Endometrium (tissue), 2 donors: Measurements from ENCODE around the gene GTF2A1.
A peak's percentile ranks its signal among the peaks of the same experiment; 100 is the strongest.
"Not testable (repeated sequence)": the region's sequence is repeated elsewhere in the genome, so short reads cannot be mapped to it uniquely, and the experiment has no call there.

Experiments used
- FAIRE-seq: peaks from 2 replicates; lab custom pipeline; 2012; peaks lifted over from hg19 to GRCh38; lab: Jason Lieb, UNC
- donor health status: control.
- donor health status: control.

Gene GTF2A1

DNA sequence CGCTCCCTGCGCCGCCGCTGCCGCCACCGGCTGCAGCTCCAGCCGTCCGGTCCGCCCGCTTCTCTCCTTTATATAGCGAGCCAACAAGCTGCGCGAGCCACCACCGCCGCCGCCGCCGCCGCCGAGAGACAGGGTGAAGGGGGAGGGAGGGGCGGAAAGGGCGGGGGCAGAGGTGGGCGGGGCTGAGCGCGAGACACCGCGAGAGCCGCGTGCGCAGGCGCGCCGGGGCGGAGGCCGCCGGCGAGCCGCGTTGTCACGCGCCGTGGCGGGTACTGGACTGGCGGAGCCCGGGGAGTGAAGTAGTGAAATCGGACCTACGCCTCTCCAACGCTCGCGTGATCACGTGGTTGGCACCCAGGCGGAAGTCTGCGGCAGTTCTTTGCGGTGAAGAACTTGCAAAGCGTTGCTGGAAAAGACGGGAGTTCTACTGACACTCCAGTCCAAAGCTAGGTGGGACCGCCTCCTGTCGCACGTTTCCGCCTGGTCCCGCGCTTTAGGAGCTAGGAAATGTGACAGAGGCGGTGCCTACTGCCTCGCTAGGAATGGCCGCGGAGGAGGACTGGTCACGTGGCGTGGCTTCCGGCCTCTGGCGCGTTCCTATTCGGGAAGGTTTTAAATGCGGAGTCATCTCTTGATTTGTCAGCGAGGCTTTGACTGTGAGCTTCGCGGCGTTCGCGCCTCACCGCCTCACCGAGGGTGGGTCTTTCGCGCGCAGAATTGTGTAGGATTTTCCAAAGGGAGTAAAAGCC, at the start of gene GTF2A1:
Gene GTF2A1, minus strand, starts transcription at position 130 of the 749 bp plus-strand sequence. CDS start 441 bp downstream, outside the sequence.
- FAIRE-seq, result peak; percentile 89

DNA sequence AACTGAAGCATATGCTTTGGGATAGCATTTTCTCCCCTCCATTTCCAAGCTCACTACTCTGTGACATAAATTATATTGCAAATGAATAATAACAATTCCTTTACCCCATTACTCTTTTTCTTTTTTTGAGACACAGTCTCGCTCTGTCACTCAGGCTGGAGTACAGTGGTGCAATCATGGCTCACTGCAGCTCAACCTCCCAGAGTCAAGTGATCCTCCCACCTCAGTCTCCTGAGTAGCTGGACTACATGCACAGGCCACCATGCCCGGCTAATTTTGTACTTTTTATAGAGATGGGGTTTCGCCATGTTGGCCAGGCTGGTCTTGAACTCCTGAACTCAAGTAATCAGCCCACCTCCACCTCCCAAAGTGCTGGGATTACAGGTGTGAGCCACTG, 49.2 kb upstream of the GTF2A1 start:
- no peak for FAIRE-seq

DNA sequence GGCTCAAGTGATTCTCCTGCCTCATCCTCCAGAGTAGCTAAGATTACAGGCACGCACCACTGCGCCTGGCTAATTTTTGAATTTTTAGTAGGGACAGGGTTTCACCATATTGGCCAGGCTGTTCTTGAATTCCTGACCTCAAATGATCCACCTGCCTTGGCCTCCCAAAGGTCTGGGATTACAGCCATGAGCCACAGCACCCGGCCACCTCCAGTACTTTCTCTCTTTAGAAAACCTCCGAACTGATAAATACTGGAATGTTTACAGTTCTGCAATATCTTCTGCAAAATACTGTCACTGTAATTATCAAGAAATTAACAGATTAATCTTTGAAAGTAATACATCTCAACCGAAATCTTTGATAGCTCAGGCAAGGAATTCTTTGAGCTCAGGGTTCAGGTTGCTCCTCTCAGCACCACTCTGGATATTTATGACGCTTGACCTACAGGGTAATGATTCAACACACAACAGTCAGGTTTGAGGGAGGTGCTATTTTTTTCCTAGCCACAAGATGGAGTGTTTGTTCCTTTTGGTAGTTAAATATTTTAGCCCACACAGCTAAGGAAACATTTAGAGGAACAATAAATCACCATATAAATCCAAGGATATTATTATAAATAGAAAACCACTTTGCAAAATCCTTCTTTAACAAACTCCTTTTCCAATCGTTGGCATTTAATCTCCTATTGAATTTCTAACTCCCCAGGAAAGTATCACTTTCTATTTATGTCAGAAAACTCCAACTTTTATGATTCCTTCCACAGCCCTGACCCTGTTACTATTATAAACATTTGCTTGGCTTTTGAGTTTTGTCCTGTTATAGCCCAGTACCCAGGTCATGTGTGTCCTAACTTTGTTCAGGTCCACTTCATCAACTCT, 48.6 kb upstream of the GTF2A1 start:
- peak; percentile 90 for FAIRE-seq

GRCh38 chr14:81268016-81268416, 47.3 kb upstream of the GTF2A1 start:
- FAIRE-seq, result no peak

DNA sequence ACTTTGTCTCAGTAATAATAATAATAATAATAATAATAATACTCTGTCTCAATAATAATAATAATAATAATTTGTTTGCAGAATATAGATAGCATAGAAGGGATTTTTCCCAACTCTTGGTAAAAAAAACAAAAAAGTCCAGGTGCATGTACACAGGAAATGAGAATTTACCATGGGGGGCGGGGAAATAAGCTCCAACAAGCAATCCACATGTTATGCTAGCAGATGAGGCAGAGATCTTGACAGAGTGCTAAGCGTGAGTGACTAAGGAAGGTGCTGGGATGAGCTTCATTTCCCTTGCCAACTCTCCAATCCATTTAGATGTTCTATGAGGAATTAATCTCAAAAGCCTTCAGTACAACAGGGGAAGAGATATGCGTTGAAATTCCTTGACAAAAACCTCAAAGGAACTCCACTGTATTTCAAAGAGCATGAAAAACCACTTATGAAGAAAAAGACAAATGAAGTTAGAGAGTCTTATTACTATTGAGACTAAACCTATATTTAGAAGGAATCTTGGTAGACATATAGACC, 44.9 kb upstream of the GTF2A1 start:
- no peak for FAIRE-seq

DNA sequence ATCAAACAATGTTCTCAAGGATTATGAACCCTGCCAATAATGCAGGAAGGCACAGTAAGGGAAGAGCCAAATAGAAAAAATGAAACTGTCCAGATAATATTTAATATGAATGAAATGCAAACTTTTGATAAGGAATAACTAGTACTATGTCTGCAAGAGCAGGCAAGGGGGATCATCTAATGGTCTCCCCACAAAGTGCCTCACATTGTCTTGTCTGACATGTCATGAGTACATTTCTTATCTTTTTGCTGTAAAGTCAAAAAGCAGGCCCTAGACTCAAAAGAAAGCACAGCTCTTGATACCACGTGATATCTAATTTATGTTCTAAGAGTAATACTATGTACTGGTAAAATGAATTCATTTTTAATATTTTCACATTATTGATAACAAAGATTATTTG, 43.9 kb upstream of the GTF2A1 start:
- no peak for FAIRE-seq

GRCh38 chr14:81263777-81264410, 43.1 kb upstream of the GTF2A1 start:
- FAIRE-seq, result no peak

DNA sequence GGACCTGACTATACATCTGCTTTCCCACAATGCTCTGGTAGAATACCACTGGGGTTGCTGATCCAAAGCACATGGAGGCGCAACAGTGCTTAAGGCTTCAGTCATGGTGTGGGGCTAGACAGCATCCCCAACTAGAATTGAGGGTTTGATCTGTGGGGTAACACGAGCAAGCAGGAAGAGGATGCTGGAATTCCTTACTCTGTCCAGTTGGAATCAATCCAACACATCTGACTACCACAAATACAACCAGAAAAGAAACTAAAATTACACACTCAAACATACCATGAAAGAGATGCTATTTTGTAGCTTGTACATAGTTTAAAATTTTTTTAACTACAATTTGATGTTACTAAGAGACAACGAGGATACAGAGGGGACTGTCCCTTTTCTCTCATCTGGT, 40.4 kb upstream of the GTF2A1 start:
- FAIRE-seq, result no peak

GRCh38 chr14:81260732-81261131, 40.0 kb upstream of the GTF2A1 start:
- no peak for FAIRE-seq

DNA sequence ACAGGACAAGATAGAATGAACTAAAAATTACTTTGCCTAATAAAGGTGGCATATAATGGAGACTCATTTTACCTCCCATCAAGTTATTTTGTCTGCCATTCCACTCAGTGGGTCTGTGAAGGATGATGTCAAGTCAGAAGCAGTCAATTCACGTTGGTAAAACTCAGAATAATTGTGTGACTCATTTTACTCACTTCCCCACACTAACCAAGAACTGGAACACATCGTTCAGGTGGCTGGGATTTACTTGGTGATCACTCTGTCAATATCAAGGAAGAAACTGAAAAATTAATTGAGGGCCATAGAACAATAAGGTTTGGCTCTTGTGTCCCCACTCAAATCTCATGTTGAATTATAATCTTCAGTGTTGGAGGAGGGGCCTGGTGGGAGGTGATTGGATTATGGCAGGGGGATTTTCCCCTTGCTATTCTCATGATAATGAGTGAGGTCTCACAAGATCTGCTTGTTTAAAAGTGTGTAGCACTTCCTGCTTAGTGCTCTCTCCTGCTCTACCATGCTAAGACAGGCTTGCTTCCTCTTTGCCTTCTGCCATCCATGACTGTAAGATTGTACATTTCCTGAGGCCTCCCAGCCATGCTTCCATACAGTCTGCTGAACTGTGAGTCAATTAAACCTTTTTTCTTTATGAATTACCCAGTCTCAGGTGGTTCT, 35.7 kb upstream of the GTF2A1 start:
- no peak for FAIRE-seq

- FAIRE-seq, result no peak
Observed at GRCh38 chr14:81252278-81252677, 31.5 kb upstream of the GTF2A1 start.

DNA sequence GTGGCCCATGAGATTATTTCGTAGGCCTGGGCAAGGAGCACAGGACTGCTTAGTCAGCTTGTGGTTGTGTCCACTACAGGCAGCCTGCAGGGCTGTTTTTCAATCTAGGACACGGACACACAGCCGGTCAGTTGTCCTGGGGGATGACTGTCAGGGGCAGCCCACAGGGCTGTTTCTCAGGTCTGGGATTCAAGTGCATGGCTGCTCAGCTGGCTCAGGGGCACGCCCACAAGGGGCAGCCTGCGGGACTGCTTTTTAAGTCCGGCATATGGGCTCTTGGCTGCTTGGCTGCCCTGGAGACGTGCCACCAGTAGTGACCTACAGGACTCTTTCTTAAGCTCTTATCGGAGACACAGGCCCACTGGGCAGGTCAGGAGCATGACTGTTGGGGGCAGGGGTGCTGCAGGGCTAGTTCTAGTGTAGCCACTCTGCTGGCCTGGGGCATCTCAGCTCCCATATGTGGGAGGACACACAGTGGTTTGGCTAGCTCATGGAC, 26.6 kb upstream of the GTF2A1 start:
- no peak for FAIRE-seq

DNA sequence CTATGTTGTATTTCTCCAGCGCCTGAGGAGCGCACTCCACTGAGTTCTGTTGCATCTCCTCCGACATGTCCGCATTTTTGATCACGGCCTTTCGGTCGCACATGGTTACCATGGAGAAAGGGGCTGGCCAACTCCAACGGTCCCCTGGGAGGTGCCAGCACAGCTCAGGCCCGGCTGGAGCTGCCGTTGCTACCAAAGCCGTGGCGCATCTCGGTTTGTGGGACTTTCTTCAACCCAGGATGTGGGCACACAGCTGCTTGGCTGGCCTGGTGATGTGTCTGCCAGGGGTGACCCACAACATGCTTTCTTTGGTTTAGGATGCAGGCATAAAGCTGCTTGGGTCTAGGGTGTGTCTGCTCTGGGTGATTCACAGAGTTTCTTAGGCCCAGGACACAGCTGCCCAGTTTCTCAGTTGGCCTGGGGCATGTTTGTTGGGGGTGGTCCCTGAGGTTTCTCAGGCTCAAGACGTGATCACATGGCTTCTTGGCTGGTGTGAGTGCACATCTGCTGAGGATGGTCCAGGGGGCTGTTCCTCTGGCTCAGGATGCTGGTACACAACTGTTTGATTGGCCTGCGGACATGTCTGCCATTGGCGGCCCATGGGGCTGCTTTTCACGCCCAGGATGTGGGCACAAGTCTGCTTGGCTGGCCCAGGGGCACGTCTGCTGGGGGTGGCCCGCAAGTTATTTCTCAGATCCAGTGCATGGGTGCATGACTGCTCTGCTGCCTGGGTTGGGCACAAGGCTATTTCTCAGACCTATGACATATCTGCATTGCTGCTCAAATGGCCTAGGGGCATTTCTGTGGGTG, 25.9 kb upstream of the GTF2A1 start:
- no peak for FAIRE-seq

DNA sequence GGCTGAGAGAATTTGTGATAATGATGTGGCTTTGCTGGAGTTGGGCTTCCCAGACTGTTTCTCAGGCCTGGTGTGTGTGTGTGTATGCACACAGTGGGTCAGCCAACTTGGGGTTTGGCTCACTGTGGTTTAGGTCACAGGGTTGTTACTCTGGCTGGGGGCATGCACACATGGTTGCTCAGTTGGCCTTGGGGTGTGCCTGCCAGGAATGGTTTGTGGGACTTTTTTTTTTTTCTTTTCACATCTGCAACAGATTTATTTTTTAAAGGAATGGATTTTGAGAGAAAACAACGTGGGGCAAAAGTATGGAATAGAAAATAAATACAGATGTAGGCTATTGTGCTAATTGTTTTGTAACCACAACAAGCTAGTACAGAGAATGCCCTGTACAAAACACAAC, 25.0 kb upstream of the GTF2A1 start:
- no peak for FAIRE-seq

GRCh38 chr14:81244431-81244830, 23.7 kb upstream of the GTF2A1 start:
- FAIRE-seq, result not testable (repeated sequence)

DNA sequence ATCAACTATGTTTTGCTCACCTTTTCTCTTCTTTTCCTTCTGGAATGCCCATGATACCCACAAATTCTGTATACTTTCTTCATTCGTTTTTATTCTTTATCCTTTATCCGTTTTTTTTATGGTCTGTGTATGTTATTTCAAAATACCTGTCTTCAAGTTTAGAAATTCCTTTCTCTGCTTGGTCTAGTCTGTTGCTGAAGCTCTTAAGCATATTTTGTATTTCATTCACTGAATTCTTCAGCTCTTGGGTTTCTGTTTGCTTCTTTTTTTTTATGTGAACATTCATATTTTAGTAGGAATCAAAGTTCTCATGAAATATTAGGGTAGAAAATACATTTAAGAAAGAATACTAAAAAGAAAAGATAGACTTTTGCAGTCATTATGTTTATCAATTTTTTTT, 22.7 kb upstream of the GTF2A1 start:
- no peak for FAIRE-seq

- FAIRE-seq, result not testable (repeated sequence)
Observed at GRCh38 chr14:81236849-81237248, 16.1 kb upstream of the GTF2A1 start.

GRCh38 chr14:81236138-81236537, 15.4 kb upstream of the GTF2A1 start:
- no peak for FAIRE-seq

DNA sequence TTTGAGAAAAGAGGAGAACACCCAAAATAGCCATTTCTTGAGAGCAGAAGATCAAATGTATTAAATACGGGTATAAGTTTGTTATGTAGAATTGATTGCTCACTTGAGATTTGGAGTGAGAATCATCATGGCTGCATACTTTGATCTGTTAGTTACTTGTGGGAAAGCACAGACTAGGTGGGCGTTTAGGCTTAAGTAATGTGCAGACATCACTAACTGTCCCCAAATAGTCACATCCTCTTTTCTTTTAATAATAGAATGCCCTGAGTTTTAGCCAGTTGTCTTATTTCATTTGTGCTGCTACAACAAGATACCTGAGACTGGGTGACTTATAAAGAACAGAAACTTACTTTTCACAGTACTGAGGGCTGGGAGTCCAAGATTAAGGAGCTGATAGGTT, 14.3 kb upstream of the GTF2A1 start:
- FAIRE-seq, result no peak

GRCh38 chr14:81234278-81234677, 13.5 kb upstream of the GTF2A1 start:
- FAIRE-seq, result no peak

DNA sequence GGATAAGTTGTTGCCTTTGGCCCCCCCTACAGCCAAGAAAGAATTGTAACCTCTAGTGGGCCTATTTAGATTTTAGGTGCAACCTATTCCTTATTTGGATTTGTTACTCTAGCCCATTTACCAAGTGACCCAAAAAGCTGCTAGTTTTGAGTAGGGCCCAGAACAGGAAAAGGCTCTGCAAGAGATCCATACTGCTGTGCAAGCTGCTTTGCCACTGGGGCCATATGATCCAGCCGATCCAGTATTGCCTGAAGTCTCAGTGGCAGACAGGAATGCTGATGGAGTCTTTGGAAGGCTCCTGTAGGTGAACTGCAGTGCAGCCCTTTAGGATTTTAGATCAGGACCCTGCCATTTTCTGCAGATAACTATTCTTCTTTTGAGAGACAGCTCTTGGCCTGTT, 12.9 kb upstream of the GTF2A1 start:
- no peak for FAIRE-seq
